Activated T-cell treated with anti-CD3 and anti-CD28 coated beads for 1 hour (primary cell): ENCODE data around the gene MST1R.
"Not testable (repeated sequence)": the region's sequence is repeated elsewhere in the genome, so short reads cannot be mapped to it uniquely, and the experiment has no call there.

Source experiments
- DNase-seq: peaks from one replicate; pipeline ENCODE4 v3.0.0-alpha.2; 2020; ENCODE audit warnings: low read depth

The MST1R gene

GRCh38 chr3:49903451-49904424 lies at the start of gene MST1R:
Gene MST1R, minus strand, starts transcription at chr3:49903873. Its CDS starts 264 bp downstream, at chr3:49903609.
- DNase-seq: peak; percentile 69

DNA sequence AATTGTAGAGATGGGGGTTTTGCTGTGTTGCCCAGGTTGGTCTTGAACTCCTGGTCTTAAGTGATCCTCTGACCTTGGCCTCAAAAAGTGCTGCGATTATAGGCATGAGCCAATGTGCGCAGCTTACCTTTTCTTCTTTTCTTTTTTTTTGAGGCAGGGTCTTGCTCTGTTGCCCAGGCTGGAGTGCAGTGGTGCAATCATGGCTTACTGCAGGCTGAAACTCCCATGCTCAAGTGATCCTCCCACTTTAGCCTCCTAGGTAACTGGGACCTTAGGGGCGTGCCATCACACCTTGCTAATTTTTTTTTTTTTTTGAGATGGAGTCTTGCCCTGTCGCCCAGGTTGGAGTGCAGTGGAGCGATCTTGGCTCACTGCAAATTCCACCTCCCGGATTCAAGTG lies 49.3 kb upstream of the MST1R start:
- DNase-seq: no peak

GRCh38 chr3:49942651-49943050 lies 39.0 kb upstream of the MST1R start:
- DNase-seq: no peak

DNA sequence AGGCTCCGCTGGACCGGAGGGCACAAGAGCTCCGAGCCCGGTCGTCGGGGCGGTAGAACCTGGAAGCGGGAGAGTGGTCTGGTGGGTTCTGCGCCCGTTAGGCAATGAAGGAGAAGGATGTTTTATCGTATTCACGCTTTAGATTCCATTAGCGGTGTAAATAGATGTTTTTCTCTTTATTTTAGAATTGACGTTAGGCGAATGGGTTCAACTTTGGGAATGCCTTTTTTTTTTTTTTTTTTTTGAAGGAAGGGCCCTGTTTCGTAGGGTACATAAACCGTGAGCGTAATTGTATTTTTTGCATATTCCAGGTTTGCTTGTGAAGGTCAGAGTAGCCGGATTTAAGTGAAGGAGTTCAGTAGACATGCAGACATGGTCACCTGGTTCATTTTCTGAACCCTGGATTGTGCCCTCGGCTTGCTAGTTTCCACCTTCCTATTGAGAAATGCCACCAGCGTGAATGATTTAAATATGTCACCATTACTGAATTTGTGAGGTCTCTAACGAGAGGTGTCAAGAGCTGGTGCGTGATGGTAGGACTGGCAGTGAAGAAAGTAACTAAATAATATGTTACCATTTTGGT lies 37.1 kb upstream of the MST1R start:
- no peak for DNase-seq

DNA sequence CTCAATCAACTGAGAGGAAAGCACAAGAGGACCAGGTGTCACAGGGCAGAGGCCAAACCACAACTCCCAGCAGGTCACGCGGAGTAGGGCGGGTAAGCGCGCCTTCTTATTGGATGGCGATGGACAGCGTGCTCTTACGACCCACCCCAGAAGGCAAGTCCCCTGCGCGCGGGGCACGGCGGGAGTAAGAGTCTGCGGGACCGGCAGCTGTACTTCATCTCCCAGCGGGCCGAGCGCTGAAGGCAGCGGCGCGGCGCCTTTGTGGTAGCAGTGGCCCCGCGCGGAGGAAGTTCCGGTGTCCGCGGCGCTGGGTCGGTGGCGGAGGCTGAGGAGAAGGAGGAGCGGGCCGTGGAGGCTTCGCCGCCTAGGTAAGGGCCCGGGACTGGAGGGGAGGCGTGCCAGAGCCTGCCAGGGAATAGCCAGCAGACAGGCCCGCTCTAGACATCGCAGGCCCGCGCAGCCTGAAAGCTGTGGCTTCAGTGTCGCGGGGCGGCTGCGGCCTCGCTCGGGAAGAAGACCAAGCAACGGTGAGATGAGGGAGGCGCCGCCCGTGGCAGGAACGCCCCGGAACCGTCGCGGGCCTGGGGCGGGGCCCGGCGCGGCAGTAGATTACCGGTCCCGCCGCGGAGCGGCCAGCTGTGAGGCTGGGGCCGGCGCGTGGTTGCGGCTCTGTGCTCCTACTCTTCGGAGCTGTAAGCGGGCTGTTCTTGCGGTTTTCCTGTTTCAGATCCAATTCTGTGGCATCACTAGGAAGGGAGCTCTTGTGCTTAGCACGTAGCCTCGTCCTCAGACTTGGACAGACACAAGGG lies 36.4 kb upstream of the MST1R start, which contains the start of gene RBM6:
Gene RBM6 (plus strand): TSS at position 293 of the 809 bp plus-strand sequence. CDS start 22,492 bp downstream, outside the sequence.
- peak; percentile 89 for DNase-seq

DNA sequence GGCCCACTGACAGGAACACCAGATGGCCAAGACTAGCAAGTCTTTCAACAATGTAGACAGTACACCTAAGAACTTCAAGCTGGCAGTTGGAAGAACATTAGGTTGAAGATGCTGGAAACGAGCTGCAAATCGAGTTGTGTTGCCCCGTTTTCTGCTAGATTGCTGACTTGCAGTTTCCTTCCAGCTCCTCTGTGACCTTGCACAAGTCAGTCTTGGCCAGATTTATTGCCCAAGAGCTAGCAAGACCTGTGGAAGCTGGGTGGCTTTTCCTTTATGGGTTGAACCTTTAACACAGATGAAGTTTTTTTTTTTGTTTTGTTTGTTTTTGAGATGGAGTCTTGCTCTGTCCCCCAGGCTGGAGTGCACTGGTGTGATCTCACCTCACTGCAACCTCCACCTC lies 33.4 kb upstream of the MST1R start:
- DNase-seq: no peak

GRCh38 chr3:49932281-49932680 lies 28.6 kb upstream of the MST1R start:
- not testable (repeated sequence) for DNase-seq

GRCh38 chr3:49930922-49931321 lies 27.2 kb upstream of the MST1R start:
- DNase-seq: no peak

GRCh38 chr3:49930168-49930690 lies 26.6 kb upstream of the MST1R start:
- no peak for DNase-seq

- DNase-seq: peak; percentile 83
These were observed 25.9 kb upstream of the MST1R start, which contains the start of gene MON1A for GRCh38 chr3:49929291-49930167. Gene MON1A, minus strand, starts transcription at chr3:49929811. Its CDS starts 16,465 bp downstream, at chr3:49913346.

GRCh38 chr3:49928481-49929017 lies 24.9 kb upstream of the MST1R start:
- DNase-seq: no peak

GRCh38 chr3:49927798-49928197 lies 24.1 kb upstream of the MST1R start:
- DNase-seq: no peak

DNA sequence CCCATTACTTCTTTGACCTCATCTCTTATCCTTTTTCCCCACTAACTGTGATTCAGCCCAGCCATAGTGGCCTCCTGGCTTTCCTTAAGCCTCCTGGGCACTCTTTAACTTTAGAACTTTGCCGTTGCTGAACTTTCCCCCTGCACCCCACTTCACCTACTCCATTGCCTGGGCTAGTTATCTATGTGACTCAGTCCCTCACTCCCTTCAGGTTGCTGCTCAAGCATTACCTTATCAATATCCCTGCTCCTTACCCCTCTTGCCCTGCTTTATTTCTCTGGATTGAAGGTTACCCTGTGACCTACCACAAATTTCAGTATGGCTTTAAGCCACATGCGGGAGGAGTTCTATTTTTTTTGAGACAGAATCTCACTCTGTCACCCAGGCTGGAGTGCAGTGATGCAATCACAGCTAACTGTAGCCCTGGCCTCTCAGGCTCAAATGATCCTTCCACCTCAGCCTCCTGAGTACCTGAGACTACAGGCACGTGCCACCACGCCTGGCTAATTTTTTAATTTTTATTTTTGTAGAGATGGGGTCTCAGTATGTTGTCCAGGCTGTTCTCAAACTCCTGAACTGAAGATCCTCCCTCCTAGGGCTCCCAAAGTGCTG lies 22.6 kb upstream of the MST1R start:
- DNase-seq: no peak

DNA sequence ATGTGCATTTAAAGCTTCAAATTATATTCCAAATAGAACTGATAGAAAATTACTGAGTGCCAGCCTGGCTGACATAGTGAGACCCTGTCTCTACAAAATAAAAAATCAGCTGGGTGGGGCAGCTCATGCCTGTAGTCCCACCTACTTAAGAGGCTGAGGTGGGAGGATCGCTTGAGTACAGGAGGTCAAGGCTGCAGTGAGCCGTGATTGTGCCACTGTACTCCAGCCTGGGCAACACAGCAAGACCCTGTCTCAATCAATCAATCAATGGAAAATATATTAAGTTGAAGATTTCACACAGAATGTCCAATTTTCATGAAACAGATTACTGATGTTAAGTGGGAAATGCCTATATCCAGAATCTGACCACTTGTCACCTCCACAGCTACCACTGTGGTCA lies 21.8 kb upstream of the MST1R start:
- no peak for DNase-seq

DNA sequence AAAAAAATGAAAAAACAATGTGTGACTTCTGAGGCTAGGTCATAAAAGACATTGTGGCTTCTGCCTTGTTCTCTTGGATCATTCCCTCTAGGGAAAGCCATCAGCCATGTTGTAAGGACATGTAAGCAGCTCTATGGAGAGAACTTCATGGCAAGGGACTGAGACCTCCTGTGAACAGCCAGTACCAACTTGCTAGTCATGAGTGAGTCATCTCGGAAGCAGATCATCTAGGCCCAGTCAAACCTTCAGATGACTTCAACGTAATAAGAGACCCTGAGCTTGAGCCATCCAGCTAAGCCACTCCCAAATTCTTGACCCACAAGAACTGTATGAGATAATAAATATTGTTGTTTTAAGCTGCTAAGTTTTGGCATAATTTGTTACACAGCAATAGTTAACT lies 21.0 kb upstream of the MST1R start:
- no peak for DNase-seq

GRCh38 chr3:49917806-49918590 lies 14.3 kb upstream of the MST1R start:
- DNase-seq: not testable (repeated sequence)

GRCh38 chr3:49916686-49917085 lies 13.0 kb upstream of the MST1R start:
- no peak for DNase-seq

GRCh38 chr3:49914906-49915305 lies 11.2 kb upstream of the MST1R start:
- no peak for DNase-seq

- no peak for DNase-seq
These were observed 9.2 kb upstream of the MST1R start for GRCh38 chr3:49912881-49913281.
